Fibroblast of villous mesenchyme (primary cell): Measurements from ENCODE around the gene NRXN3. TPM values are rescaled to one million over a fixed set of nuclear protein-coding genes. Genes with fewer than 3 reads are reported as not detected.

Source experiments
- DNase-seq: peaks from one replicate; pipeline ENCODE4 v3.0.0-alpha.2; 2010; ENCODE audit warnings: low read depth
- H3K4me3 ChIP-seq: 2 replicates; pipeline ENCODE4 v1.5.1; 2011; ENCODE audit warnings: low read depth, mild to moderate bottlenecking, low read length
- CTCF ChIP-seq: IDR thresholded peaks from 2 replicates; pipeline ENCODE4 v1.5.1; 2012; ENCODE audit warnings: low read depth, mild to moderate bottlenecking, low read length; ENCODE audit not compliant: insufficient read depth
- total RNA-seq: library from RNA; depleted of rRNA; stranded (reverse); fragments of >200 nt; gene quantifications from 2 replicates; pipeline ENCODE4 v1.2.3, GENCODE V29; 2012

The NRXN3 gene
- total RNA-seq, 1 donor: 7.3 TPM

- no peak overlapping the region for H3K4me3 ChIP-seq
- DNase-seq: no peak
- TF ChIP-seq CTCF: no peak
These were observed 73.0 kb downstream of the NRXN3 start for GRCh38 chr14:78243187-78243586.

- TF ChIP-seq CTCF: no peak
These were observed 75.1 kb downstream of the NRXN3 start for GRCh38 chr14:78245238-78245637.

GRCh38 chr14:78248501-78249090, 78.4 kb downstream of the NRXN3 start:
- no peak for DNase-seq
- no peak for TF ChIP-seq CTCF
- H3K4me3 ChIP-seq: no peak overlapping the region

More at GRCh38 chr14:78245238-78245637, 75.1 kb downstream of the NRXN3 start:
- H3K4me3 ChIP-seq: no peak overlapping the region
- no peak for DNase-seq

- no peak for DNase-seq
- no peak for TF ChIP-seq CTCF
- H3K4me3 ChIP-seq: no peak overlapping the region
These were observed 81.1 kb downstream of the NRXN3 start for GRCh38 chr14:78251308-78251707.

- H3K4me3 ChIP-seq: no peak overlapping the region
- DNase-seq: peak; percentile 47
- no peak for TF ChIP-seq CTCF
These were observed 83.8 kb downstream of the NRXN3 start for GRCh38 chr14:78253986-78254385.

GRCh38 chr14:78254911-78255461, 84.8 kb downstream of the NRXN3 start:
- DNase-seq: peak; percentile 4
- TF ChIP-seq CTCF: no peak
- H3K4me3 ChIP-seq: no peak overlapping the region

- no peak for TF ChIP-seq CTCF
- DNase-seq: no peak
- no peak overlapping the region for H3K4me3 ChIP-seq
These were observed 89.7 kb downstream of the NRXN3 start for GRCh38 chr14:78259831-78260230.
